GDM1 (cell line): Measurements from ENCODE around the gene SMARCC2.
"Not testable (repeated sequence)": the region's sequence is repeated elsewhere in the genome, so short reads cannot be mapped to it uniquely, and the experiment has no call there.

Experiments
- DNase-seq: peaks from one replicate; lab custom pipeline; 2025; lab: John Stamatoyannopoulos, UW

The SMARCC2 gene

GRCh38 chr12:56208006-56208405, 18.7 kb upstream of the SMARCC2 start:
- DNase-seq, result no peak

- peak; percentile 4 for DNase-seq
Observed at GRCh38 chr12:56206452-56207166, 17.3 kb upstream of the SMARCC2 start.

- no peak for DNase-seq
Observed at GRCh38 chr12:56205445-56205844, 16.2 kb upstream of the SMARCC2 start.

- DNase-seq, result no peak
Observed at GRCh38 chr12:56204275-56204674, 15.0 kb upstream of the SMARCC2 start.

- DNase-seq, result no peak
Observed at GRCh38 chr12:56202838-56203237, 13.6 kb upstream of the SMARCC2 start.

- no peak for DNase-seq
Observed at GRCh38 chr12:56202366-56202765, 13.1 kb upstream of the SMARCC2 start.

GRCh38 chr12:56198836-56199235, 9.6 kb upstream of the SMARCC2 start:
- no peak for DNase-seq

GRCh38 chr12:56197921-56198635, 8.8 kb upstream of the SMARCC2 start:
- no peak for DNase-seq

- DNase-seq, result not testable (repeated sequence)
Observed at GRCh38 chr12:56196818-56197550, 7.7 kb upstream of the SMARCC2 start.

GRCh38 chr12:56193025-56193578, 3.8 kb upstream of the SMARCC2 start:
- DNase-seq, result peak; percentile 67

- DNase-seq, result no peak
Observed at GRCh38 chr12:56192582-56192981, 3.3 kb upstream of the SMARCC2 start.

- DNase-seq, result no peak
Observed at GRCh38 chr12:56190695-56191155, 1.4 kb upstream of the SMARCC2 start.

GRCh38 chr12:56189918-56190694, 823 bp upstream of the SMARCC2 start:
- peak; percentile 68 for DNase-seq

GRCh38 chr12:56188778-56189098, 545 bp downstream of the SMARCC2 start:
- DNase-seq, result no peak

- DNase-seq, result no peak
Observed at GRCh38 chr12:56188131-56188777, 1.0 kb downstream of the SMARCC2 start.

GRCh38 chr12:56186957-56187356, 2.3 kb downstream of the SMARCC2 start:
- DNase-seq, result no peak

- no peak for DNase-seq
Observed at GRCh38 chr12:56178347-56178746, 10.9 kb downstream of the SMARCC2 start.

GRCh38 chr12:56172839-56173238, 16.4 kb downstream of the SMARCC2 start:
- no peak for DNase-seq

- no peak for DNase-seq
Observed at GRCh38 chr12:56169229-56169759, 20.0 kb downstream of the SMARCC2 start.

GRCh38 chr12:56165369-56165768, 23.9 kb downstream of the SMARCC2 start:
- DNase-seq, result no peak

GRCh38 chr12:56164345-56164729, 24.9 kb downstream of the SMARCC2 start:
- DNase-seq, result no peak
